Measurements from ENCODE around the gene TRIM69.

GRCh38 chr15:44769521-44769920 lies 33.2 kb downstream of the TRIM69 start:
- TF ChIP-seq, protein P1, sequence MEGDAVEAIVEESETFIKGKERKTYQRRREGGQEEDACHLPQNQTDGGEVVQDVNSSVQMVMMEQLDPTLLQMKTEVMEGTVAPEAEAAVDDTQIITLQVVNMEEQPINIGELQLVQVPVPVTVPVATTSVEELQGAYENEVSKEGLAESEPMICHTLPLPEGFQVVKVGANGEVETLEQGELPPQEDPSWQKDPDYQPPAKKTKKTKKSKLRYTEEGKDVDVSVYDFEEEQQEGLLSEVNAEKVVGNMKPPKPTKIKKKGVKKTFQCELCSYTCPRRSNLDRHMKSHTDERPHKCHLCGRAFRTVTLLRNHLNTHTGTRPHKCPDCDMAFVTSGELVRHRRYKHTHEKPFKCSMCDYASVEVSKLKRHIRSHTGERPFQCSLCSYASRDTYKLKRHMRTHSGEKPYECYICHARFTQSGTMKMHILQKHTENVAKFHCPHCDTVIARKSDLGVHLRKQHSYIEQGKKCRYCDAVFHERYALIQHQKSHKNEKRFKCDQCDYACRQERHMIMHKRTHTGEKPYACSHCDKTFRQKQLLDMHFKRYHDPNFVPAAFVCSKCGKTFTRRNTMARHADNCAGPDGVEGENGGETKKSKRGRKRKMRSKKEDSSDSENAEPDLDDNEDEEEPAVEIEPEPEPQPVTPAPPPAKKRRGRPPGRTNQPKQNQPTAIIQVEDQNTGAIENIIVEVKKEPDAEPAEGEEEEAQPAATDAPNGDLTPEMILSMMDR (IDR thresholded peaks at IDR 0.05) = no peak
- no peak for TF ChIP-seq POLR2A (IDR thresholded peaks at IDR 0.05)
